Fibroblast of peridontal ligament (primary cell): Measurements from ENCODE around the gene SLC25A47.

ENCODE experiments used
- DNase-seq: peaks from one replicate; pipeline ENCODE4 v3.0.0-alpha.2; 2010; ENCODE audit errors: extremely low read depth

Gene SLC25A47

GRCh38 chr14:100375963-100376735 is 53.0 kb downstream of the SLC25A47 start, which contains the start of gene WDR25:
Gene WDR25, plus strand, starts transcription at chr14:100376485.
- peak; percentile 94 for DNase-seq

DNA sequence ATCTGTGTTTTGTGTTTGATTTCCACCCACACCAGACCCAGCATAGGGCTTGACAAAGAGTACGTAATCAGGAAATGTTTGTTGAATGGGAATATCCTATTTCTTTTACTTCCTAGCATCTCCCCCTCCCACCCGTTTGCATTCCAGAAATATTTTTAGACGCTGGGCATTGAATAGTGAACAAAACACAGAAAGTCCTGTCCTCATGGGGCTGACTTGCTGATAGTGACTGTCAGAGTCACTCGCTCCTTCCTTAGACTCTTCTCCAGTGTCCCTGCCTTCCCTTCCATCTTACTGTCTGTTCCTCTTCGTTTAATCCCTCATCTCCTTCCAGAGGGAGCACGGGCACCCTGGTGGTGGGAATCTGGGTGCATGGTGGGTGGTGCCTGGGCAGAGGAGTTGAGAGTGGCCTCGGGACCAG is 53.6 kb downstream of the SLC25A47 start:
- peak; percentile 25 for DNase-seq
